ENCODE results near the gene AUTS2. TPM values are rescaled to one million over a fixed set of nuclear protein-coding genes. Genes with fewer than 3 reads are reported as not detected.

The AUTS2 gene
- total RNA-seq, 1 experiment from 2014 or later, result 42.1 TPM

DNA sequence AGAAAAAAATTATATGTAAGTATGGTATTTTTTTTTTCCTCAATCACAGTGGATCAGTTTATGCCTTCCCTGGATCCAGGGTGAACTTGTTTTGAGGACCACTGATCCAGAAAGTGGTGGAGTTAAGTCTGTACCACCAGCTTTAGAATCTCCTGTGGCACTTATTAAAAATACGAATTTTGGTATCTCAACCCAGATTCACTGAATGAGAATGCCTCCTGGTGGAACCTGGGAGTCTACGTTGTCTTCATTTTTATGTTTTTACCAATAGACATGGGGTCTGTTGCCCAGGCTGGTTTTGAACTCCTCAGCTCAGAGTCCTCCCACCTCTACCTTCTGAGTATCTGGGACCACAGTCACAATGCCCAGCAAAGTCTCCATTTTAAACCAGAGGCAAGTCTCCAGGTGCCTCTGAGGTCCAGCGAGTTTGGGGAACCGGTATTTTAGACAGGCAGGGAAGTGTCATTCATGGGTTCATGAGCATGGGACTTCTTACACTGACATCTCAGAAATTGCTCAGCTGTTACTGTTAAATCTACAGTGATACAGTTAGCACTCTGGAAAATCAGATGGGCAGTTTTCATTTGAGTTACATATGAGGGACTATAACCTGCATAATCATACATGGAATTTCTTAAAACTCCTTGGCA, 200.9 kb downstream of the AUTS2 start:
- ChIA-PET POLR2A (ENCODE audit: low non-redundant PET) (no interaction called here), CTCF (interaction anchor here (0.6 kb wide), 2 partner anchors 393 to 449 kb away, joined by 3 to 4 read pairs; no protein-coding TSS in a partner anchor)
- intact Hi-C loops (cut with micrococcal nuclease; ENCODE audit: unreplicated experiment), result no loop called here
- BruUV-seq (replicated peaks), result no TSS peak
- no peaks in the 10 kb centered on the region for H3K36me3 ChIP-seq (ENCODE audit: insufficient read depth, low read length, poor library complexity, severe bottlenecking)
- no peaks in the 10 kb centered on the region for H3K9me3 ChIP-seq (ENCODE audit: low read depth, low read length, poor library complexity, severe bottlenecking)
- no peaks in the 10 kb centered on the region for H3K4me1 ChIP-seq (ENCODE audit: insufficient read depth, low read length, poor library complexity, severe bottlenecking)
- H3K27ac ChIP-seq (ENCODE audit: low read depth, low read length, poor library complexity, severe bottlenecking), result no peak overlapping the region
- no peak overlapping the region for H3K4me3 ChIP-seq (ENCODE audit: low read depth, low read length, poor library complexity, severe bottlenecking)
- no peak for DNase-seq (ENCODE audit: low spot score)
- no peaks in the 10 kb centered on the region for H3K27me3 ChIP-seq (replicated peaks; ENCODE audit: insufficient read depth, low read depth, low read length, poor library complexity)
- TF ChIP-seq, protein P1, sequence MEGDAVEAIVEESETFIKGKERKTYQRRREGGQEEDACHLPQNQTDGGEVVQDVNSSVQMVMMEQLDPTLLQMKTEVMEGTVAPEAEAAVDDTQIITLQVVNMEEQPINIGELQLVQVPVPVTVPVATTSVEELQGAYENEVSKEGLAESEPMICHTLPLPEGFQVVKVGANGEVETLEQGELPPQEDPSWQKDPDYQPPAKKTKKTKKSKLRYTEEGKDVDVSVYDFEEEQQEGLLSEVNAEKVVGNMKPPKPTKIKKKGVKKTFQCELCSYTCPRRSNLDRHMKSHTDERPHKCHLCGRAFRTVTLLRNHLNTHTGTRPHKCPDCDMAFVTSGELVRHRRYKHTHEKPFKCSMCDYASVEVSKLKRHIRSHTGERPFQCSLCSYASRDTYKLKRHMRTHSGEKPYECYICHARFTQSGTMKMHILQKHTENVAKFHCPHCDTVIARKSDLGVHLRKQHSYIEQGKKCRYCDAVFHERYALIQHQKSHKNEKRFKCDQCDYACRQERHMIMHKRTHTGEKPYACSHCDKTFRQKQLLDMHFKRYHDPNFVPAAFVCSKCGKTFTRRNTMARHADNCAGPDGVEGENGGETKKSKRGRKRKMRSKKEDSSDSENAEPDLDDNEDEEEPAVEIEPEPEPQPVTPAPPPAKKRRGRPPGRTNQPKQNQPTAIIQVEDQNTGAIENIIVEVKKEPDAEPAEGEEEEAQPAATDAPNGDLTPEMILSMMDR (conservative IDR thresholded peaks at IDR 0.05; ENCODE audit: low read depth, low read length), result 0 out of 2 replicates have a peak, but pooled peaks have one; percentile 27
- TF ChIP-seq EZH2 (IDR thresholded peaks at IDR 0.05; ENCODE audit: borderline replicate concordance, low read depth, low read length, poor library complexity, severe bottlenecking), result no peak

DNA sequence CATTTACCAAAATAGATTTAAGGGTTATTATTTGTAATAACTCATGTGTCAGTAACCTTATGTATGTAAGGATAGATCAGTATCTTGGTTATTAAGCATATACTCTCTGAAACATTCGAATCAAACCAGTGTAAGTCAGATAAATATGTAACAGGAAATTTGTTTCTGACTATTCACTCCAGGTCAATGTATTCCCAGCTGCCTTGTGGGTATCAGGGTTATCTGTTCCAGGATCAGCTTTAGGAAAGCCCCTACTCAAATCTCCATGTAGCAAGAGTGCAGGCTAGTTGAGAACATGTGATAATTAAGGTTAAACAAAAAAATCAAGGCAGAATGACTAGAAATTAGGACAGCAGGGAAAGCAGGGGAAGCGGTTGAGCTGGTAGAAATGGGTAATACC, 201.7 kb downstream of the AUTS2 start:
- CTCF ChIA-PET, result no interaction called here
- H3K27ac ChIP-seq (ENCODE audit: low read depth, low read length, poor library complexity, severe bottlenecking), result no peak overlapping the region

DNA sequence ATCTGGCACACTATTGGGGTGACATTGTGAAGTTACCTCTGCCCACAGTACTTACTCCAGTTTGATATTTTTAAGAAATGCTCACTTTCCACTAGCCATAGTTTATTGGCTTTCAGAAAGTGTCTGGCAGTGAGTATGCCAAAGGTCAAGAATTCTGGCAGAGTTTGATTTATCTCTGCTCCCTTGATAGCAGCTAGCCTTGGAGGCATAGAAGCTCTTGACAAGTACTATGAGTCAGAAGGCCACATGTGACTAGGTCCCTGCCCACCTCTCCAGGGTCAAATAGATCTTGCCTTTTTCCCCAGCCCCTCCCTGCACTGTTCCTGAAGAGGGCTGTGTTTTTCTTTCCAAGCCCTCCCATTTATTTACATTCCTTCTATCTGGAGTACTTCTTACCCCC, 202.2 kb downstream of the AUTS2 start:
- H3K27ac ChIP-seq (ENCODE audit: low read depth, low read length, poor library complexity, severe bottlenecking), result no peak overlapping the region
- ChIA-PET CTCF (no interaction called here), POLR2A (ENCODE audit: low non-redundant PET) (no interaction called here)
- H3K4me1 ChIP-seq (ENCODE audit: insufficient read depth, low read length, poor library complexity, severe bottlenecking), result no peaks in the 10 kb centered on the region
- no peak overlapping the region for H3K4me3 ChIP-seq (ENCODE audit: low read depth, low read length, poor library complexity, severe bottlenecking)
- no TSS peak for BruUV-seq (replicated peaks)
- intact Hi-C loops (cut with micrococcal nuclease; ENCODE audit: unreplicated experiment), result loop anchor here (10.0 kb wide), 1 partner anchor 396 kb away; no protein-coding TSS in a partner anchor
- DNase-seq (ENCODE audit: low spot score), result no peak
- TF ChIP-seq EZH2 (IDR thresholded peaks at IDR 0.05; ENCODE audit: borderline replicate concordance, low read depth, low read length, poor library complexity, severe bottlenecking), result no peak
- TF ChIP-seq, protein P1 (conservative IDR thresholded peaks at IDR 0.05; ENCODE audit: low read depth, low read length), result no peak
- H3K36me3 ChIP-seq (ENCODE audit: insufficient read depth, low read length, poor library complexity, severe bottlenecking), result no peaks in the 10 kb centered on the region
- H3K27me3 ChIP-seq (replicated peaks; ENCODE audit: insufficient read depth, low read depth, low read length, poor library complexity), result no peaks in the 10 kb centered on the region
- H3K9me3 ChIP-seq (ENCODE audit: low read depth, low read length, poor library complexity, severe bottlenecking), result no peaks in the 10 kb centered on the region

More for the DNA sequence above, 201.7 kb downstream of the AUTS2 start:
- intact Hi-C loops (cut with micrococcal nuclease; ENCODE audit: unreplicated experiment), result loop anchor here (10.0 kb wide), 1 partner anchor 395 kb away; no protein-coding TSS in a partner anchor
- H3K9me3 ChIP-seq (ENCODE audit: low read depth, low read length, poor library complexity, severe bottlenecking), result no peaks in the 10 kb centered on the region
- H3K27me3 ChIP-seq (replicated peaks; ENCODE audit: insufficient read depth, low read depth, low read length, poor library complexity), result no peaks in the 10 kb centered on the region
- no TSS peak for BruUV-seq (replicated peaks)
- H3K4me3 ChIP-seq (ENCODE audit: low read depth, low read length, poor library complexity, severe bottlenecking), result no peak overlapping the region
- POLR2A ChIA-PET (ENCODE audit: low non-redundant PET), result no interaction called here
- H3K4me1 ChIP-seq (ENCODE audit: insufficient read depth, low read length, poor library complexity, severe bottlenecking), result no peaks in the 10 kb centered on the region
- no peaks in the 10 kb centered on the region for H3K36me3 ChIP-seq (ENCODE audit: insufficient read depth, low read length, poor library complexity, severe bottlenecking)
- no peak for DNase-seq (ENCODE audit: low spot score)
- no peak for TF ChIP-seq EZH2 (IDR thresholded peaks at IDR 0.05; ENCODE audit: borderline replicate concordance, low read depth, low read length, poor library complexity, severe bottlenecking)

Data from A673 (cell line).